HS-5 (cell line): Measurements from ENCODE around the gene FLYWCH1.

Source experiments
- DNase-seq: peaks from one replicate; pipeline ENCODE4 v3.0.0-alpha.2; 2012; ENCODE audit warnings: low read depth

The FLYWCH1 gene

GRCh38 chr16:2952679-2953078 lies 40.9 kb downstream of the FLYWCH1 start:
- DNase-seq: no peak

- DNase-seq: no peak
Observed at GRCh38 chr16:2953706-2954627, 42.2 kb downstream of the FLYWCH1 start.

- no peak for DNase-seq
Observed at GRCh38 chr16:2954656-2955381, 43.1 kb downstream of the FLYWCH1 start.

- DNase-seq: no peak
Observed at GRCh38 chr16:2955438-2955778, 43.7 kb downstream of the FLYWCH1 start.

- no peak for DNase-seq
Observed at GRCh38 chr16:2955779-2956578, 44.2 kb downstream of the FLYWCH1 start.

- no peak for DNase-seq
Observed at GRCh38 chr16:2956579-2956956, 44.8 kb downstream of the FLYWCH1 start.

GRCh38 chr16:2959206-2959605 lies 47.5 kb downstream of the FLYWCH1 start:
- no peak for DNase-seq

GRCh38 chr16:2960183-2961010 lies 48.7 kb downstream of the FLYWCH1 start:
- no peak for DNase-seq

- DNase-seq: no peak
Observed at GRCh38 chr16:2962334-2963073, 50.8 kb downstream of the FLYWCH1 start.

GRCh38 chr16:2963074-2963722 lies 51.5 kb downstream of the FLYWCH1 start:
- DNase-seq: no peak

- DNase-seq: no peak
Observed at GRCh38 chr16:2963723-2964474, 52.2 kb downstream of the FLYWCH1 start, which contains the start of gene KREMEN2. Gene KREMEN2, plus strand, starts transcription at chr16:2964275. Its CDS starts 246 bp downstream, at chr16:2964521.

GRCh38 chr16:2964475-2965336 lies 53.0 kb downstream of the FLYWCH1 start:
- DNase-seq: no peak

GRCh38 chr16:2966043-2966807 lies 54.5 kb downstream of the FLYWCH1 start:
- no peak for DNase-seq

GRCh38 chr16:2966808-2967191 lies 55.1 kb downstream of the FLYWCH1 start:
- DNase-seq: no peak

- DNase-seq: no peak
Observed at GRCh38 chr16:2967211-2967631, 55.5 kb downstream of the FLYWCH1 start.

- no peak for DNase-seq
Observed at GRCh38 chr16:2967721-2968161, 56.0 kb downstream of the FLYWCH1 start.

GRCh38 chr16:2968368-2968737 lies 56.6 kb downstream of the FLYWCH1 start:
- DNase-seq: no peak
